Stromal cell of bone marrow (primary cell): ENCODE data around the gene RB1.
"Not testable (repeated sequence)": the region's sequence is repeated elsewhere in the genome, so short reads cannot be mapped to it uniquely, and the experiment has no call there.

Experiments
- DNase-seq: peaks from one replicate; pipeline ENCODE4 v3.0.0-alpha.2; 2012; ENCODE audit warnings: low read depth

The RB1 gene

GRCh38 chr13:48349525-48349924, 46.0 kb downstream of the RB1 start:
- DNase-seq, result no peak

DNA sequence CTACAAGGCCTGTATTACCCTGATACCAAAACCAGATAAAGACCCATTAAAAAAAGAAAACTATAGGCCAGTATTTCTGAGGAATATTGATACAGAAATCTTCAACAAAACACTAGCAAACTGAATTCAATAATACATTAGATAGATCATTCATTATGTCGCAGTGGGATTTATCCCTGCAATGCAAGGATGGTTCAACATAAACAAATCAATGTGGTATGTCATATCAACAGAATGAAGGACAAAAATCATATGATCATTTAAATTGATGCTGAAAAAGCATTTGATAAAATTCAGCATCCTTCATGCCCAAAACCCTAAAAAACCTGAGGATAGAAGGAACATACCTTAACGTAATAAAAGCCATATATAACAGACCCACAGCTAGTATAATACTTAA, 50.0 kb downstream of the RB1 start:
- no peak for DNase-seq

GRCh38 chr13:48355524-48355923, 52.0 kb downstream of the RB1 start:
- not testable (repeated sequence) for DNase-seq

DNA sequence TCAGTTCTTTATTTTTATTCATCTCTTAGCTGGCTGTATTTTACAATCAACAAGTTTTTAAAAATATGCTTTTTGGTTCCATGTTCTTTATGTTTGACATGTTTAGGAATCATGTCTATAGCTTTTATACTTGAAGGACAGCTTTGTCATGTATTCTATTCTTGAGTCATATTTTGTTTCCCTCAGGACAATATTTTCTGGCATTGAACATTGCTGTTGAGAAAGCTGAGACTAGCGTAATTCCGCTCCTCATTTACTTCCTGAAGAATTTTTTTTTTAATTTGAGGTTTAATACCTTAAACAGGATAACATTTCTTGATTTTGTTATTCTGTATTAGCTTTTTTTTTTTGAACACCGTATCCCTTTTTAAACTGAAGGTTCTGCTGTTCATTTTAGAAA, 53.2 kb downstream of the RB1 start:
- DNase-seq, result peak; percentile 2

- no peak for DNase-seq
These were observed 66.4 kb downstream of the RB1 start for GRCh38 chr13:48369988-48370387.

DNA sequence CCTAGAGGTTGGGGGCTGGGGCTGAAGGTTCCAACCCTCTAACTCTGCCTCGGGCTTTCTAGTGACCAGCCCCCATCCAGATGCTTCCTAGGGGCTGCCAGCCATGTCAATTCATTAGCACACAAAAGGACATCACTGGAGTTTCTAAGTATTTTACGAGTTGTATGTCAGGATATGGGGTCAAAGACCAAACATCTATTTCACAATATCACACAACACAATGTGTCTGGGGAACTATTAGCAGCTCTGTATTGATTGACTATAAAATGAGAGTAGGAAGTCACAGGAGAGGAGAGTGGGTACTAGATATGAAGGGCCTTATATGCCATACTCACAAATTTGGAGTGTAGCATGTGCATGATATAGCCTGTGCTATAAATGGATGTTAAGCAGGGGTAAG, 67.3 kb downstream of the RB1 start:
- DNase-seq, result no peak

- no peak for DNase-seq
These were observed 74.3 kb downstream of the RB1 start for GRCh38 chr13:48377857-48378256.

DNA sequence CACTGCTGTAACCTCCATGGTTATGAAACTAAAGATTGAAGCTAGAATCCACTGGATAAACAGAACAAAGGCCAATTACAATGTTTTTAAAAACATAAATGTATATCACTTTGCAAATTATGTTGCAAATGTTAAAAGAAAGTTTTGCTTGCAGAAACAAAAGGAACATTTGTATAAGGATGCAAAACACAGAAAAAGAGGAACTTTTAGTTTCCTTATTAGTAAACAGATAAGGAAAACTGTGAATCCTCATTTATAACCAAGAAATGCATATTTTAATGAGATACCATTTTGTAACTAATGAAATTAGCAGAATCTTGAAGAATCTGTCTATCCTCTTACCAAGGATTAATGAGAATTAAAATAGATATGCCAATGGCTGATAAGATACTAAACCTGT, 77.0 kb downstream of the RB1 start:
- no peak for DNase-seq

GRCh38 chr13:48383384-48383783, 79.8 kb downstream of the RB1 start:
- DNase-seq, result no peak

DNA sequence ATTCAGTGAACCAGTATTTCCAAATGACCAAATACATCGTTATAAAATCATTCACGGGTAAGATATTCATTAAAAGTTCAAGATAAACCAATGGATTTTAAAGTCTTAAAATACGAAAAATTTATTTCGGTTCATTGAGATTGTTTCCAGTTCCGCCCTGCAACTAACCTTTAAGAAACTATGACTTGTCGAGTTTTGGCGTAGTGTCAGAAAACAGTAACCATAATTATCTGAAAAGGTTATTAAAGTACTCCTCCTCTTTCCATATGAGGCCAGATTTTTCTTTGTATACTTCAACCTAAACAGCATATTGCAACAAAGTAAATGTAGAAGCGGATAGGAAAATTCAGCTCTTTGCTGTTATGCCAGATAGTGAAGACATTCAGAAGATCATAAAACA, 83.3 kb downstream of the RB1 start:
- no peak for DNase-seq

DNA sequence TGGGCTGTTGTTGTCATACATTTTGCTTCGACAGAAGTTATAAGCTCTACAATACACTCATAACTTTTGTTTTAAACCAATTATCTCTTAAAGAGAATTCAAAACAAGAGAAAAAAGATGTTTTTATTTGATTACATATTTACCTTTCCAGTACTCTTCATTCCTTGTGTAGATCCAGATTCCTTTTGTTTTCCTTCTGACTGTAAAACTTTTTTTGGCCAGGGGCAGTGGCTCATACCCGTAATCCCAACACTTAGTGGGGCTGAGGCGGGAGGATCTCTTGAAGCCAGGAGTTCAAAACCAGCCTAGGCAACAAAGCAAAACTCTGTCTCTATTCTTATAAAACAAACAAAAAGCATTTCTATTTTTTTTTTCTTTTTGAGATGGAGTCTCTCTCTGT, 87.7 kb downstream of the RB1 start:
- no peak for DNase-seq

DNA sequence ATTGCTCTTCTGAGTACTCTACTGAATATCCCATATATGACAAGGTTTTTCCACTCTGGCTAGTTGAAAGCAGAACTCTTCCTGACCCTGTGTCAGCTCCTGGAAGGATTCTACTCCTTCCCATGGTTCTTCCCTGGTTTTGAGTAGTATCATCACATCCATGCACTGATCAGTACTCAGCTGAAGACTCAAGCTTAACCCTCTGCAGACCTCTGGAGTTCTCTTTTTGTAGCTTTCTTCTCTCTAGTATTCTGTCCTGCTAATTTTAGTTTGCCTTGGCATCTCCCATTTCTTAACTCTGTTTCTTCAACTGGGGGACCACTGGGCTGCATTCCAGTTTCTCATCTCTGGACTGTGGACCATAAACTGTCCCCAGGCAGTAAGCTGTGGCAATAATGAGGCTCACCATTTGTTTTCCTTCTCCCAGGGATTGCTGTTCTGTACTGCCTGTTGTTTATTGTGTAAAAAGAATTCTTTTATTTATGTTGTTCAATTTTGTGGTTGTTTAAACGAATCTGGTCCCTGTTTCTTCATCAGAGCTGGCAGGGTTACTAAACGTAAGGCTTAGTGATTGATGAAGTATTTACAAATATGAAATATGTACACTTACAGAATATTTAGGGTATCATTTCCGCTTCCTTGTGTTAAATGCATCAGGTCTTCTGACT, 89.6 kb downstream of the RB1 start:
- DNase-seq, result no peak

DNA sequence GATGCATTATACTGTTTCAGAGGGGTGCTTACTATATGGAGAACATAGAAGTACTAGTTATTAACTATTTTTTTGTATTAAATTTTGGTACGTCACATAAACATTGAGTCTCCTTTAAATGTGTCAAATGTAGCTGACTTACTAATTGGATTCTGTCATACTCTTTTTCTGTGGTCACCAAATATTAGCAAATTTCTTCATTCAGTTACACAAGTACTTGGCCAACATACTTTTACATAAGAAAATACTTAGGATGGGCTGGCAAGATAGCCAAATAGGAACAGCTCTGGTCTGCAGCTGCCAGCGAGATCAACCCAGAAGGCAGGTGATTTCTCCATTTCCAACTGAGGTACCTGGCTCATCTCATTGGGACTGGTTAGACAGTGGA, 90.1 kb downstream of the RB1 start:
- DNase-seq, result no peak

- DNase-seq, result no peak
These were observed 94.2 kb downstream of the RB1 start for GRCh38 chr13:48397744-48398143.

DNA sequence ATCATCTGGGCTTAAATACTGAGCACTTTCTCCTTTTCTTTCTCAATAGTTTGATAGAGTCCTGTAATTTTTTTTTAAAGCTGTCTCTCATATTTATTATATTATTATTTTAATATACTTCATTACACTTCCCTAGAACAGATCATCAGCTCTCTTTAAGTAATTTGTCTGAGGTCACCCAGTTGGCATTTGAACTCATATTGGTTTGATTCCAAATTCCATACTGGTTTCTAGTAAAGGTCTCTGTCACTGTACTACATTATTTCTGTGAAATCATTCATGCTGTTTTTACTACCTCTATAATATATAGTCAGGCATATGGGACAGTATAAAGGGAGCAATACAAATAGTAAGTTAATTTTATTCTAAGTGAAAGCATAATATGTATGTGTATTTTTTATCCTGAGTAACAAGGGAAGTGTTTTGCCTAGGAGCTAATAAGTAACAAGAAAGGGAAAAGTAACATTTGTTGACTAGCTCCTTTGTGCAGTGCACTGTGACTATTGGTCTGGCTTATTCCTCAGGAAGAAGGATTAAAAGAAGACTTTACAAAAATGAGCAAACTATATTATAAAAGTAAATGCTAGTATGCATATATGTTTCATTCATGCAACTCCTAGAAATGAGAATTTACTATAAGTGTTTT, 95.0 kb downstream of the RB1 start:
- DNase-seq, result no peak

- DNase-seq, result no peak
These were observed 96.6 kb downstream of the RB1 start for GRCh38 chr13:48400090-48400694.

DNA sequence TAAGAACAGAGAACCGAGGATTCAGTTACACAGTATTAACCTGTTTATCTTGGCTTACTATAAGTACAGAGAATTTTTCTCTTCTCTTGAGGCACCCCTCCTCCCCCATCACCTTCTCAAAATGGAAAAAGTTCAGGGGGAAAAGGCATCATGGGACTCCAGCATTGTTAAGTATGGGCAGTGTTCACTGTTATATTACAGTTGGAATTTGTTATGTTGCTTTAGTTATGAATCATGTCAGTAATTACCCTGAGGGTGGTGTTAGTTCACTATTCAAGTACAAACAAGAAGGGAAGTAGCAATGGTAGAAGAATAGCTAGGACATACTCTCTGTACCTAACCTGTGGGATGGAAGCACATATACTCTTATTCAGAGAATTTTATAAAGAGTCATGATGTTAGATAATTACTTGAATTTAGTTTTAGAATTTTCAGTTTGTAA, 97.3 kb downstream of the RB1 start:
- peak; percentile 76 for DNase-seq

GRCh38 chr13:48401480-48401879, 97.9 kb downstream of the RB1 start:
- DNase-seq, result no peak

GRCh38 chr13:48402325-48402932, 98.9 kb downstream of the RB1 start:
- no peak for DNase-seq

DNA sequence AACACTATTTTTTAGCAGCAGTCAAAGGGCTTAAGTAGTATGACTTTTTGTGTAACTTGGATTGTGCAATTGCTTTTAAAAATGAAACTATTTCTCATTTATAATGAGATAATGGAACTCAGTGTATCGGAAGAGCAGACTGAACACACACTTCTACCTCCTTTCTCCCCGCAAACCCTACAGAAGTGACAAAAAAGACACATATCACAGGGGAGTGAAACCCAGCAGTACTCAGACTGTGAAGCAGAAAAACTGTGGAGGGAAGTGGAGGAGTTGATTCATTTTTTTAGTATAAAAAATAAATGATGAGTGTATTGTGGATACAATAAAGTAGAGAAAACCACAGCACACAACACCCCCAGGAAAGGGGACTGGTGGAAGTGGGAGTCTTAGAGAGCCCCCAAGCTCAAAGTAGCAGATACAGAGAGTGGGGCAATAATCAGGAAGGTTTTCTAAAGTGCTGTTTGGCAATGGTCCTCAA, 99.6 kb downstream of the RB1 start:
- DNase-seq, result no peak

GRCh38 chr13:48403913-48404312, 100.4 kb downstream of the RB1 start:
- DNase-seq, result no peak

GRCh38 chr13:48404952-48405351, 101.4 kb downstream of the RB1 start:
- DNase-seq, result no peak

DNA sequence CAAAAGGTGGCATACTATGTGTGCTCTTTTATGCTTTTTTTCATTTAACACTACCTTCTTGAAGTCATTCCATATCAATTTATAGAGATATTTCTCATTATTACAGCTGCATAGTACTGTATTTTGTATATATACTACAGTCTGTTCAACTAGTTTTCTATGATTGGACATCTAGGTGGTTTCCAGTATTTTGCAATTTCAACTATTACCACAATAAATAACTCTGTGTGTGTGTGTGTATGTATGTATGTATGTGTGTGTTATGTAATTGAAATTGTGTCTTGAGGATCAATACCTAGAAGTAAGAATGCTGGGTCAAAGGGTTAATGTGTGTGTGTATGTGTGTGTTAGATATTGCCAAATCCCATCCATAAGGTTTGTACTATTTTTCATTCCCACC, 102.3 kb downstream of the RB1 start:
- DNase-seq, result no peak
